ENCODE results near the gene ATG5.
"Not testable (repeated sequence)": the region's sequence is repeated elsewhere in the genome, so short reads cannot be mapped to it uniquely, and the experiment has no call there.

The ATG5 gene

DNA sequence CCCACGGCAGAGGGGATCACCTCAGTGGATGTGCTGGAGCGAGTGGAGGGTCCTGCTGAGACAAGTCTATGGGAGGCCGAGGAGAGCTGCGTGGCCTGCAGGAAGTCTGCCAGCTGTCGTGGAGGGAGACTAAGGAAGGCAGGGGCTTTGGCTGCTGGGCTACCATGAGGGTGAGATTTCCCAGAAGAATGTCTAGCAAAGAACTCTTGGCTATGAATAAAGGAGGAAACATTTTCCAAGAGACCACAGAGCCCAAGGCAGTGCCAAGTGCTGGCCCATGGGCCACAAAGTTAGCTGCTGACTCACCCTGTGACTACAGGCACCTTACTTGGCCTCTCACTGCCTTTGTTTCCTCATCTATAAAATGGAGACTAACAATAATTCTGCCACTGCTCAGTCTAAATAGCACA lies 166.0 kb downstream of the ATG5 start:
- H3K27ac ChIP-seq (ENCODE audit: low read length): no peak overlapping the region
- no peaks in the 10 kb centered on the region for H3K36me3 ChIP-seq (ENCODE audit: control insufficient read depth, insufficient read depth, low read length)
- DNase-seq (ENCODE audit: low read depth, low spot score): no peak
- H3K27me3 ChIP-seq (ENCODE audit: control insufficient read depth, insufficient read depth, low read length): no peaks in the 10 kb centered on the region
- WGBS (ENCODE audit: insufficient coverage, insufficient read length): no CpG with 5 or more reads among the region's 5 CpGs
- H3K4me3 ChIP-seq (ENCODE audit: low read length): no peak overlapping the region
- no peaks in the 10 kb centered on the region for H3K9me3 ChIP-seq (ENCODE audit: control insufficient read depth, insufficient read depth, low read length)
- H3K4me1 ChIP-seq (ENCODE audit: control insufficient read depth, insufficient read depth, low read length): peaks cover 3% of the 10 kb centered on the region; the same call in 1 of the 2 replicates

DNA sequence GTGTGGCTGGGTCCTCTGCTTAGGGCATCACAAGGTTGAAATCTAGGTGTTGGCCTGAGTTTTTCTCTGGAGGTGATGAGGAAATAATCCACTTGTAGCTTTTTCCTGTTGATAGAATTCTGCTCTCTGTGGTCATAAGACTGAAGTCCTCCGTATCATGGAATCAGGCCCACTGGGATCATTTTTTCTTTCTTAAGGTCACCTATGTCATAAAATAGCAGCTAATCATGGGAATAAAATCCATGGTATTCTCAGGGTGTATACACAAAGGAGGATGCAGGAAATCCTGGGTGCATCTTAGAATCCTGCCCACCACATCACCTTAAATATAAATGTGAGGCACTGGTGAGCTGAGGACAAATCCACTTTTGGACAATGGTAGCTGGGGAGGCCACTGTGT lies 166.7 kb downstream of the ATG5 start:
- H3K4me3 ChIP-seq (ENCODE audit: low read length): no peak overlapping the region
- H3K27me3 ChIP-seq (ENCODE audit: control insufficient read depth, insufficient read depth, low read length): no peaks in the 10 kb centered on the region
- WGBS (ENCODE audit: insufficient coverage, insufficient read length): no CpG with 5 or more reads among the region's 1 CpG
- H3K36me3 ChIP-seq (ENCODE audit: control insufficient read depth, insufficient read depth, low read length): no peaks in the 10 kb centered on the region
- no peaks in the 10 kb centered on the region for H3K9me3 ChIP-seq (ENCODE audit: control insufficient read depth, insufficient read depth, low read length)
- H3K4me1 ChIP-seq (ENCODE audit: control insufficient read depth, insufficient read depth, low read length): peaks cover 3% of the 10 kb centered on the region; the same call in 1 of the 2 replicates
- no peak for DNase-seq (ENCODE audit: low read depth, low spot score)
- H3K27ac ChIP-seq (ENCODE audit: low read length): no peak overlapping the region

DNA sequence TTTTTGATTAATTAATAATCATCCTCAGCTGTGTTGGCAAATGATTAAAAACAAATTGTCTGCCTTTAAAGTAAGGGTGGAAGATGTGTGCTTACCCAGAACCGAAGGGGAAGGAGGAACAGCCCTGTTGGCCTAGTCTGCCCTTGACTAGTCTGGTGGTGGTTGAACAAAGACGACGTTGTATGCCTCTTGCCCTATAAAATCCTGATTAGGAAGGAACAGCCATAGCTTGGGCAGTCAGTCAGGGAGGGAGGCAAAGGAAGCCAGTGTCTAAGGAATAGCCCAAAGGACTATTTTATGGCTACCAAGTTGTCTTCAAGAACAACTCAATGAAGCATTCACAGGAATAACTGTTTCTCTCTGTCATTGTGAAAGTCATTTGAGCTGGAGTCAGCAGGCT lies 168.7 kb downstream of the ATG5 start:
- Histone ChIP-seq H3K27me3 (ENCODE audit: control insufficient read depth, insufficient read depth, low read length) (no peaks in the 10 kb centered on the region), H3K4me1 (ENCODE audit: control insufficient read depth, insufficient read depth, low read length) (peaks cover 1% of the 10 kb centered on the region; the same call in 1 of the 2 replicates), H3K4me3 (ENCODE audit: low read length) (no peak overlapping the region), H3K36me3 (ENCODE audit: control insufficient read depth, insufficient read depth, low read length) (no peaks in the 10 kb centered on the region), H3K27ac (ENCODE audit: low read length) (no peak overlapping the region), H3K9me3 (ENCODE audit: control insufficient read depth, insufficient read depth, low read length) (no peaks in the 10 kb centered on the region)
- no CpG with 5 or more reads among the region's 3 CpGs for WGBS (ENCODE audit: insufficient coverage, insufficient read length)
- DNase-seq (ENCODE audit: low read depth, low spot score): no peak

DNA sequence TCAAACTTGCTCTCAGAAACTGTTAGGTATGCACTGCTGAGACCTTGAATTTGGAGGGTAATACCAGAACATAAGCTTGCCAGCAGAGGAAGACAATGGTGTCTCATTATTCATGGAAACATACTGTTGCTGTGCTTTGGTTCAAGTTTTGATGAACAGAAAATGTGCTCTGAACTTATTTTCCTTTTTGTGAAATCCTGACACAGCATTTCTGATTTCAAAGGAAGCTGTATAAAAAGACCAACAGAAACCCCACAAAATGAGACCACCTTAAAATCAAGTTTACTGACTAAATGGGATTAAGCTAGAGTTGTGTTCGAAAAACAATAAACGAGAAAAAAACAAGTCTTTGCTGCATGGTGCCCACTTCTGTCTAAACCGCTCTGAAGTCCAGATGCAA lies 169.1 kb downstream of the ATG5 start:
- Histone ChIP-seq H3K27me3 (ENCODE audit: control insufficient read depth, insufficient read depth, low read length) (no peaks in the 10 kb centered on the region), H3K4me1 (ENCODE audit: control insufficient read depth, insufficient read depth, low read length) (peaks cover 1% of the 10 kb centered on the region; the same call in 1 of the 2 replicates), H3K27ac (ENCODE audit: low read length) (no peak overlapping the region), H3K4me3 (ENCODE audit: low read length) (no peak overlapping the region), H3K9me3 (ENCODE audit: control insufficient read depth, insufficient read depth, low read length) (no peaks in the 10 kb centered on the region), H3K36me3 (ENCODE audit: control insufficient read depth, insufficient read depth, low read length) (no peaks in the 10 kb centered on the region)
- WGBS (ENCODE audit: insufficient coverage, insufficient read length): no CpG with 5 or more reads among the region's 3 CpGs
- DNase-seq (ENCODE audit: low read depth, low spot score): no peak

DNA sequence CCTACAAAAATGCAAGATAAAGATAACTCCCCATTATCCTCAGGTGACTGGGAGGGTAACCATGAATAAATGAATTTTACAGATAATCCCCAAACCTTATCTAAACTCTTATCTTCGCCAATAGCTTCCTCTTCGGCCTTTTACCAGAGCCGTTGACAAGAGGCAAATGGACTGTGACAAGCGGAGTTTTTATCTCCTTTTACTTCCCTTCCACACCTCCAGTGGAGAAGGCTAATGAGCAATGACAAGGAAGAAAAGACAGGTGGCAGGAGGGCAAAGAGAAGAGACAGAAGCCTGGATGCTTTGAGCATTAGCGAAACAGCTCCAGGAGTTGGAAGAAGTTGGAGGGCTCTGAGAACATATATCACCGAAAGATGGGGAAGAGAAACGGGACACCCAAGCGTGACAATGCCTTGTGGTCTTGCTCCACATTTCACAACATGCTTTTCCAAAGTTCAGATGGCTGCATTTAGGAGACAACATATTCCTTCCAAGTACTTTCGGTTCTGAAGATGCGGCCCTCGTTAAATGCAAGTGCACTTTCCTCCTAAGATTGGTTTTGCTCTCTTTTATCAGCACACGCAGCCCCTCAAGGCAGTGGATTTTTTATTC lies 170.2 kb downstream of the ATG5 start:
- Histone ChIP-seq H3K36me3 (ENCODE audit: control insufficient read depth, insufficient read depth, low read length) (no peaks in the 10 kb centered on the region), H3K27ac (ENCODE audit: low read length) (no peak overlapping the region), H3K4me3 (ENCODE audit: low read length) (no peak overlapping the region), H3K27me3 (ENCODE audit: control insufficient read depth, insufficient read depth, low read length) (no peaks in the 10 kb centered on the region), H3K4me1 (ENCODE audit: control insufficient read depth, insufficient read depth, low read length) (peaks cover 1% of the 10 kb centered on the region; the same call in 1 of the 2 replicates), H3K9me3 (ENCODE audit: control insufficient read depth, insufficient read depth, low read length) (no peaks in the 10 kb centered on the region)
- no peak for DNase-seq (ENCODE audit: low read depth, low spot score)
- no CpG with 5 or more reads among the region's 12 CpGs for WGBS (ENCODE audit: insufficient coverage, insufficient read length)

DNA sequence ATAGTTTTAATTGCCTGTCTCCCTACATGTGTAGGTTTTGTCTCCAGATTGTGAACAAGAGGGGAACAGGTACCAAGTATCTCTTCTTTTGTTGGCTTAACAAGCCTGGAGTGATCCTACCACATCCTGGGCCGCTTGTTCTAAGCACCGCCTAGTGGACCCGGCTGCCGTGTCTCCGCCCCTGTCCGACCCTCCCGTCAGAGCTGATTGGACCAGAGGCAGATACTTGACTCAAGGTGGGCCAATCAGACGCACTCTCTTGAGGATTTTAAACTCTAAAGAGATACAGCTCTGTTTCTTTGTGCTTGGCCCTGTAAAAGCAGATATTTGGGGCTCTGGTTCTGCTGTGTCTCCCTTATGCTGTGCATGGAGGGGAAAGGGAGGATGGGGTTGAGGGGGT lies 171.2 kb downstream of the ATG5 start:
- Histone ChIP-seq H3K9me3 (ENCODE audit: control insufficient read depth, insufficient read depth, low read length) (no peaks in the 10 kb centered on the region), H3K27me3 (ENCODE audit: control insufficient read depth, insufficient read depth, low read length) (no peaks in the 10 kb centered on the region), H3K27ac (ENCODE audit: low read length) (no peak overlapping the region), H3K36me3 (ENCODE audit: control insufficient read depth, insufficient read depth, low read length) (no peaks in the 10 kb centered on the region), H3K4me3 (ENCODE audit: low read length) (no peak overlapping the region), H3K4me1 (ENCODE audit: control insufficient read depth, insufficient read depth, low read length) (peaks cover 1% of the 10 kb centered on the region; the same call in 1 of the 2 replicates)
- no peak for DNase-seq (ENCODE audit: low read depth, low spot score)
- no CpG with 5 or more reads among the region's 8 CpGs for WGBS (ENCODE audit: insufficient coverage, insufficient read length)

DNA sequence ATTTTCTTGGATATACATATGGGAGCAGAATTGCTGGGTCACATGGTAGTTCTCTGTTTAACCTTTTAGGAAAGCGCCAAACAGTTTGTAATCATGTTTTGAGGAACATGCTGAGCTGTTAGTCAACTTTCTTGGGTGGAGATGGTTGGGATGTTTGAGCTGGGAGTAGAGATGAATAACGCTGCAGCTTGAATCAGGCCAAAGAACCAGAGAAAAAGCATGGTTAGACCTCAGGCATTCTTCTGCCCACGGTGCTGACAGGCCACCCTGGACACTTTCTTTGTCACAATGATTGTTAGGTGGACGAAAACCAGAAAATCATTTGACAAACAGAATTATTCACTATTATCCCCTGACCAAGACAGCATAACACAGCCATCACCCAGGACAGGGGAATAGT lies 172.6 kb downstream of the ATG5 start:
- Histone ChIP-seq H3K9me3 (ENCODE audit: control insufficient read depth, insufficient read depth, low read length) (no peaks in the 10 kb centered on the region), H3K27me3 (ENCODE audit: control insufficient read depth, insufficient read depth, low read length) (no peaks in the 10 kb centered on the region), H3K36me3 (ENCODE audit: control insufficient read depth, insufficient read depth, low read length) (no peaks in the 10 kb centered on the region), H3K4me1 (ENCODE audit: control insufficient read depth, insufficient read depth, low read length) (peaks cover 1% of the 10 kb centered on the region; the same call in 1 of the 2 replicates), H3K27ac (ENCODE audit: low read length) (no peak overlapping the region), H3K4me3 (ENCODE audit: low read length) (no peak overlapping the region)
- no CpG with 5 or more reads among the region's 4 CpGs for WGBS (ENCODE audit: insufficient coverage, insufficient read length)
- no peak for DNase-seq (ENCODE audit: low read depth, low spot score)

DNA sequence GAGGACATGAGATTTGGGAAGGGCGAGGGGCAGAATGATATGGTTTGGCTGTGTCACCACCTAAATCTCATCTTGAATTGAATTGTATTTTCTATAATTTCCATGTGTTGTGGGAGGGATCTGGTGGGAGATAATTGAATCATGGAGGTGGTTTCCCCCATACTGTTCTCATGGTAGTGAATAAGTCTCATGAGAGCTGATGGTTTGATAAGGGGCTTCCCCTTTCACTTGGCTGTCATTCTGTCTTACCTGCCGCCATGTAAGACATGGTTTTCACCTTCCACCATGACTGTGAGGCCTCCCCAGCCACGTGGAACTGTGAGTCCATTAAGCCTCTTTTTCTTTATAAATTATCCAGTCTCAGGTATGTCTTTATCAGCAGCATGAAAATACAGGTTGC lies 173.1 kb downstream of the ATG5 start:
- no CpG with 5 or more reads among the region's 3 CpGs for WGBS (ENCODE audit: insufficient coverage, insufficient read length)
- not testable (repeated sequence) for DNase-seq (ENCODE audit: low read depth, low spot score); H3K4me1 ChIP-seq (ENCODE audit: control insufficient read depth, insufficient read depth, low read length)

DNA sequence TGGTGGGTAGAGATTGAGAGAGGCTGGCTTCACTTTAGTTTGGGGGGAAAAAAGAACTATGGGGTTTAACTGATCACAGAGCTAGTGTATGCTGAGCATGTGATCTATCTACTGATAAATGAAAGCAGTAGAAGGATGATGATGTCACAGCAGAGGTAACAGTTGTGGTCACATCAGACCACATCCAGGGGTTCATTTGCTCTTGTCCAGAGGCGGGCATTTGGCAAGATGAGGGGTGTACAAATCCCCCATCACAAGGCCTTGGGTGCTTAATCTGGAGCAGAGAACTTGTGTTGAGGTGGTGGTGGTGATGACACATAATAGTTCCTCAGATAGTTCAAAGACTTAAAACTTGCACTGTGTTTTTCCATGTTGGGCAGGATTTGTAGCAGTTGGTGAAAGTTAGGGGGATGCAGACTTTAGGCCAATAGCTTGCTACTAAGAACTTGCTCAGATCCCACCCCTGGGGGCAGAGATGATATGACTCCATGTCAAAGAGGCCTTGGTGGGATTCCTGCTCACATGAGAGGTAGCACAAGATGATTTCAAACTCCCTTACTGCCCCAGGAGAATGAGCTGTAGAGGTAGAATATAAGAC lies 176.0 kb downstream of the ATG5 start:
- Histone ChIP-seq H3K27ac (ENCODE audit: low read length) (no peak overlapping the region), H3K4me3 (ENCODE audit: low read length) (no peak overlapping the region), H3K27me3 (ENCODE audit: control insufficient read depth, insufficient read depth, low read length) (no peaks in the 10 kb centered on the region), H3K36me3 (ENCODE audit: control insufficient read depth, insufficient read depth, low read length) (no peaks in the 10 kb centered on the region), H3K9me3 (ENCODE audit: control insufficient read depth, insufficient read depth, low read length) (no peaks in the 10 kb centered on the region), H3K4me1 (ENCODE audit: control insufficient read depth, insufficient read depth, low read length) (peaks cover 1% of the 10 kb centered on the region)
- no CpG with 5 or more reads among the region's 1 CpG for WGBS (ENCODE audit: insufficient coverage, insufficient read length)
- DNase-seq (ENCODE audit: low read depth, low spot score): no peak

More for the DNA sequence above, 173.1 kb downstream of the ATG5 start:
- not testable (repeated sequence) for H3K27ac ChIP-seq (ENCODE audit: low read length); H3K27me3 ChIP-seq (ENCODE audit: control insufficient read depth, insufficient read depth, low read length); H3K4me3 ChIP-seq (ENCODE audit: low read length); H3K36me3 ChIP-seq (ENCODE audit: control insufficient read depth, insufficient read depth, low read length); H3K9me3 ChIP-seq (ENCODE audit: control insufficient read depth, insufficient read depth, low read length)

DNA sequence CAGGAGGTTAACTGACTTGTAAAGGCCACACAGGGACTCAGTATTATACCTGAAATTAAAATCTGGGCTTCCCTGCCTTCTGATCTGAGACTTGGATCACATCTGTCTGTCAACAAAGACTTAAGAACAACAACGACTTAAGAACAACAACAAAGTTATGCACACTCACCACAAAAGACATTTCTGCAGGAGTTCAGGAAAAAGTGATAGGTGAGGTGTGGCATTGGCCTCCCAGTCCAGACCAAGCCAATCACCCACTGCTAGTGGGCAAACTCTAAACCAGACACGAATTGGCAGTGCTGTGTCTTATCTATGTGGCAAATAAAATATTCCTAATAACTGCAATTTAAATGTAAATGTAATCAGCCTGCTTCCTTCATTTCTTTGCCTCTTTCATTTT lies 178.1 kb downstream of the ATG5 start:
- WGBS (ENCODE audit: insufficient coverage, insufficient read length): no CpG with 5 or more reads among the region's 2 CpGs
- H3K4me3 ChIP-seq (ENCODE audit: low read length): no peak overlapping the region
- H3K4me1 ChIP-seq (ENCODE audit: control insufficient read depth, insufficient read depth, low read length): peaks cover 1% of the 10 kb centered on the region
- no peaks in the 10 kb centered on the region for H3K36me3 ChIP-seq (ENCODE audit: control insufficient read depth, insufficient read depth, low read length)
- H3K9me3 ChIP-seq (ENCODE audit: control insufficient read depth, insufficient read depth, low read length): no peaks in the 10 kb centered on the region
- no peak for DNase-seq (ENCODE audit: low read depth, low spot score)
- H3K27ac ChIP-seq (ENCODE audit: low read length): no peak overlapping the region
- H3K27me3 ChIP-seq (ENCODE audit: control insufficient read depth, insufficient read depth, low read length): no peaks in the 10 kb centered on the region

DNA sequence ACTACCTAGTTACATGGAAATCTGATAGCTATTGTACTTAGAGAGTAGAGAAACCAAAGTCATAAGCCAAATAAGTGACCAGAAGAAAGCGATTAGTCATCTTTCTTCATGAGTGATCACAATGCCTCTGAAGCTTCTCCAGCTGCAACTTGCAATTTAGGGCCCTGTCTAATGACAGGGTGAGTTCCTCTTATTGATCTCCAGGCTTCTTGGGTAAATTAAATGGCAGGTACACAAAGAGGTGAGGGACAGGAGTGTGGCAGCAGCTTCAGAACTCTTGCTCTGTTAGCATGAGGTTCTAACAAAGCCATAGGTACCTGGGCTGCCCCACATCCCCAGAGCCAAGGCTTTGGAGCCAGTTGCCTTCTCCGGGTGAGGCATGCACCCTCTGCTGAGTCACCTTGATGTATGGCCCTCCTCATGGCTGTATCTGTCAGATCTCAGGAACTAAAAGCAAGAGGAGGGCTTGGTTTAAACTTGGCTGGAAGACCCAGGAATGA lies 178.7 kb downstream of the ATG5 start:
- H3K9me3 ChIP-seq (ENCODE audit: control insufficient read depth, insufficient read depth, low read length): no peaks in the 10 kb centered on the region
- H3K4me1 ChIP-seq (ENCODE audit: control insufficient read depth, insufficient read depth, low read length): peaks cover 1% of the 10 kb centered on the region
- no peak overlapping the region for H3K4me3 ChIP-seq (ENCODE audit: low read length)
- H3K36me3 ChIP-seq (ENCODE audit: control insufficient read depth, insufficient read depth, low read length): no peaks in the 10 kb centered on the region
- WGBS (ENCODE audit: insufficient coverage, insufficient read length): no CpG with 5 or more reads among the region's 2 CpGs
- DNase-seq (ENCODE audit: low read depth, low spot score): no peak
- H3K27me3 ChIP-seq (ENCODE audit: control insufficient read depth, insufficient read depth, low read length): no peaks in the 10 kb centered on the region
- no peak overlapping the region for H3K27ac ChIP-seq (ENCODE audit: low read length)

Measured in iPS DF 6.9 (cell line).